ENCODE data around the gene KLHL18. TPM values are rescaled to one million over a fixed set of nuclear protein-coding genes. Genes with fewer than 3 reads are reported as not detected.

KLHL18 gene
- polyA plus RNA-seq, 1 donor (not counting 4 experiments of a cell fraction or from before 2014, with no cell fraction given), result 33.4 TPM

DNA sequence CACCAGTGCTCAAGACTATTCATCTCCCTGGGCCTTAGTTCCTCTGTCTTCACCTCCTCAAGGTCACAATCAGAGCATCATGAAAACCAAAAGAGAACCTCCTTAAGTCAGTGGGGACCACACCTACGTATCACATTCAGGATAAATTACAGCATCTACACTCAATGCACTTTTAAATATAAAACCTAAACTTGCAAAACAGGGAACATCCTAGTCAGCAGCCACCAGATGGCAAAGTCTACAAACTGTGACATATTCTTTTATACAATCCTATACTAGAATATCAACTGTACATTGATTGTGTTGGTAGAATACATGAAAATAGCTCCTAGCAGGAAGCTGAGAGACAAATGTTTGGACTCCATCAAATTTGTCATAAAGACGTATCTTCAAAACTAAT lies 8.1 kb upstream of the KLHL18 start:
- H4K20me1 ChIP-seq (ENCODE audit: control insufficient read depth, extremely low read depth, insufficient read depth, low read length), result no peaks in the 10 kb centered on the region
- FAIRE-seq, result no peak
- H3K9ac ChIP-seq (ENCODE audit: control insufficient read depth, extremely low read depth, insufficient read depth, low read length), result no peak overlapping the region
- DNase-seq (ENCODE audit: low read depth, low spot score), result no peak
- H3K4me3 ChIP-seq (ENCODE audit: control insufficient read depth in 2 of 3, extremely low read depth in 1 of 3, insufficient read depth in 2 of 3, low read depth in 1 of 3, low read length in 3 of 3), result no peak overlapping the region
- no peaks in the 10 kb centered on the region for H3K27me3 ChIP-seq (ENCODE audit: control insufficient read depth, extremely low read depth, insufficient read depth, low read length)
- H3K79me2 ChIP-seq (ENCODE audit: control insufficient read depth, insufficient read depth, low read length), result no peaks in the 10 kb centered on the region
- dilution Hi-C loops (cut with MboI; ENCODE audit: extremely low pct_ligation_motif_present, low sequenced_read_pairs), result no loop called here
- H3K9me3 ChIP-seq (ENCODE audit: control insufficient read depth, low read depth, low read length), result no peaks in the 10 kb centered on the region
- H3K4me2 ChIP-seq (ENCODE audit: control insufficient read depth, extremely low read depth, insufficient read depth, low read depth, low read length), result no peak overlapping the region
- TF ChIP-seq, protein P1, sequence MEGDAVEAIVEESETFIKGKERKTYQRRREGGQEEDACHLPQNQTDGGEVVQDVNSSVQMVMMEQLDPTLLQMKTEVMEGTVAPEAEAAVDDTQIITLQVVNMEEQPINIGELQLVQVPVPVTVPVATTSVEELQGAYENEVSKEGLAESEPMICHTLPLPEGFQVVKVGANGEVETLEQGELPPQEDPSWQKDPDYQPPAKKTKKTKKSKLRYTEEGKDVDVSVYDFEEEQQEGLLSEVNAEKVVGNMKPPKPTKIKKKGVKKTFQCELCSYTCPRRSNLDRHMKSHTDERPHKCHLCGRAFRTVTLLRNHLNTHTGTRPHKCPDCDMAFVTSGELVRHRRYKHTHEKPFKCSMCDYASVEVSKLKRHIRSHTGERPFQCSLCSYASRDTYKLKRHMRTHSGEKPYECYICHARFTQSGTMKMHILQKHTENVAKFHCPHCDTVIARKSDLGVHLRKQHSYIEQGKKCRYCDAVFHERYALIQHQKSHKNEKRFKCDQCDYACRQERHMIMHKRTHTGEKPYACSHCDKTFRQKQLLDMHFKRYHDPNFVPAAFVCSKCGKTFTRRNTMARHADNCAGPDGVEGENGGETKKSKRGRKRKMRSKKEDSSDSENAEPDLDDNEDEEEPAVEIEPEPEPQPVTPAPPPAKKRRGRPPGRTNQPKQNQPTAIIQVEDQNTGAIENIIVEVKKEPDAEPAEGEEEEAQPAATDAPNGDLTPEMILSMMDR (optimal IDR thresholded peaks at IDR 0.05 in 1 of 3, IDR thresholded peaks at IDR 0.05 in 1 of 3, conservative IDR thresholded peaks at IDR 0.05 in 1 of 3; ENCODE audit: extremely low read depth in 1 of 3, insufficient read depth in 2 of 3, low read length in 3 of 3), result no peak
- no peak for TF ChIP-seq EZH2 (IDR thresholded peaks at IDR 0.05; ENCODE audit: low read length)
- no peaks in the 10 kb centered on the region for H3K4me1 ChIP-seq (ENCODE audit: control insufficient read depth, extremely low read depth, insufficient read depth, low read length)
- H2AFZ ChIP-seq (ENCODE audit: control insufficient read depth, low read length), result no peak overlapping the region
- no peak overlapping the region for H3K27ac ChIP-seq (ENCODE audit: control insufficient read depth, insufficient read depth, low read length)
- H3K9me1 ChIP-seq (ENCODE audit: control insufficient read depth, extremely low read depth, insufficient read depth, low read length), result no peaks in the 10 kb centered on the region
- H3K36me3 ChIP-seq (ENCODE audit: control insufficient read depth in 2 of 2, extremely low read depth in 1 of 2, insufficient read depth in 2 of 2, low read length in 2 of 2), result no peaks in the 10 kb centered on the region

DNA sequence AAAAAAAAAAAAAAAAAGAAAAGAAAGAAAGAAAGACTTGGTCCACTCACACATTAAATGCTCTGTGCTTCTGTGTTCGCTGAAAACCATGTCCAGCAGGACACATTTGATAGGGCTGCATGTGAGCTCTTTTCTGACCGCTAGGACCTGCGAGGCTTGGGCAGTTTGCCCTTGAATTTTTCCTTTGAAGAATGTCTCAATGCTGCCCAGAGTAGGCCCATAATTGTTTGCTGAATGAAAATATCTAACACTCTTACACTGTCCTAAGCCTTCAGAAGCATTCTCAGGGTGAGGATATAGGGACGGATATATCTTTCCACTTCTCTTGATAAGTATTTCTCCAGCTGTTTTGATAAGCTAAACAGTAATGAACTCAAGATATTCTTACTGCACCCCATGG lies 6.2 kb upstream of the KLHL18 start:
- no peaks in the 10 kb centered on the region for H3K9me3 ChIP-seq (ENCODE audit: control insufficient read depth, low read depth, low read length)
- no peaks in the 10 kb centered on the region for H3K9me1 ChIP-seq (ENCODE audit: control insufficient read depth, extremely low read depth, insufficient read depth, low read length)
- FAIRE-seq (no peak), DNase-seq (ENCODE audit: low read depth, low spot score) (no peak)
- no peak overlapping the region for H3K4me2 ChIP-seq (ENCODE audit: control insufficient read depth, extremely low read depth, insufficient read depth, low read depth, low read length)
- dilution Hi-C loops (cut with MboI; ENCODE audit: extremely low pct_ligation_motif_present, low sequenced_read_pairs), result no loop called here
- peaks cover 12% of the 10 kb centered on the region for H3K79me2 ChIP-seq (ENCODE audit: control insufficient read depth, insufficient read depth, low read length)
- TF ChIP-seq EZH2 (IDR thresholded peaks at IDR 0.05; ENCODE audit: low read length), result no peak
- TF ChIP-seq, protein P1 (optimal IDR thresholded peaks at IDR 0.05 in 1 of 3, IDR thresholded peaks at IDR 0.05 in 1 of 3, conservative IDR thresholded peaks at IDR 0.05 in 1 of 3; ENCODE audit: extremely low read depth in 1 of 3, insufficient read depth in 2 of 3, low read length in 3 of 3), result no peak
- no peak overlapping the region for H3K27ac ChIP-seq (ENCODE audit: control insufficient read depth, insufficient read depth, low read length)
- no peaks in the 10 kb centered on the region for H4K20me1 ChIP-seq (ENCODE audit: control insufficient read depth, extremely low read depth, insufficient read depth, low read length)
- H3K36me3 ChIP-seq (ENCODE audit: control insufficient read depth in 2 of 2, extremely low read depth in 1 of 2, insufficient read depth in 2 of 2, low read length in 2 of 2), result no peaks in the 10 kb centered on the region
- no peak overlapping the region for H2AFZ ChIP-seq (ENCODE audit: control insufficient read depth, low read length)
- H3K27me3 ChIP-seq (ENCODE audit: control insufficient read depth, extremely low read depth, insufficient read depth, low read length), result no peaks in the 10 kb centered on the region
- peaks cover 7% of the 10 kb centered on the region for H3K4me1 ChIP-seq (ENCODE audit: control insufficient read depth, extremely low read depth, insufficient read depth, low read length)
- no peak overlapping the region for H3K4me3 ChIP-seq (ENCODE audit: control insufficient read depth in 2 of 3, extremely low read depth in 1 of 3, insufficient read depth in 2 of 3, low read depth in 1 of 3, low read length in 3 of 3)
- no peak overlapping the region for H3K9ac ChIP-seq (ENCODE audit: control insufficient read depth, extremely low read depth, insufficient read depth, low read length)
